Mammary epithelial cell (primary cell): ENCODE data around the gene INS.

ENCODE experiments used
- EZH2 ChIP-seq: IDR thresholded peaks from 2 replicates; pipeline ENCODE4 v1.6.1; 2012; ENCODE audit warnings: low read length, inconsistent platforms, borderline replicate concordance
- TF ChIP-seq, protein P1 (sequence below), 2 donors: IDR thresholded peaks in 1 of 2; conservative IDR thresholded peaks in 1 of 2; 2 replicates each; pipeline ENCODE4 v1.5.1; 2011 to 2012; ENCODE audit warnings: inconsistent platforms in 2 of 2, low read length in 2 of 2, mild to moderate bottlenecking in 2 of 2, control low read depth in 1 of 2, low read depth in 1 of 2; ENCODE audit not compliant: insufficient read depth in 1 of 2; ENCODE audit errors: extremely low read depth in 1 of 2

GRCh38 chr11:2191883-2192282, 30.9 kb upstream of the INS start:
- TF ChIP-seq, protein P1, sequence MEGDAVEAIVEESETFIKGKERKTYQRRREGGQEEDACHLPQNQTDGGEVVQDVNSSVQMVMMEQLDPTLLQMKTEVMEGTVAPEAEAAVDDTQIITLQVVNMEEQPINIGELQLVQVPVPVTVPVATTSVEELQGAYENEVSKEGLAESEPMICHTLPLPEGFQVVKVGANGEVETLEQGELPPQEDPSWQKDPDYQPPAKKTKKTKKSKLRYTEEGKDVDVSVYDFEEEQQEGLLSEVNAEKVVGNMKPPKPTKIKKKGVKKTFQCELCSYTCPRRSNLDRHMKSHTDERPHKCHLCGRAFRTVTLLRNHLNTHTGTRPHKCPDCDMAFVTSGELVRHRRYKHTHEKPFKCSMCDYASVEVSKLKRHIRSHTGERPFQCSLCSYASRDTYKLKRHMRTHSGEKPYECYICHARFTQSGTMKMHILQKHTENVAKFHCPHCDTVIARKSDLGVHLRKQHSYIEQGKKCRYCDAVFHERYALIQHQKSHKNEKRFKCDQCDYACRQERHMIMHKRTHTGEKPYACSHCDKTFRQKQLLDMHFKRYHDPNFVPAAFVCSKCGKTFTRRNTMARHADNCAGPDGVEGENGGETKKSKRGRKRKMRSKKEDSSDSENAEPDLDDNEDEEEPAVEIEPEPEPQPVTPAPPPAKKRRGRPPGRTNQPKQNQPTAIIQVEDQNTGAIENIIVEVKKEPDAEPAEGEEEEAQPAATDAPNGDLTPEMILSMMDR (conservative IDR thresholded peaks at IDR 0.05 in 1 of 2, IDR thresholded peaks at IDR 0.05 in 1 of 2; ENCODE audit: extremely low read depth in 1 of 2, insufficient read depth in 1 of 2, low read depth in 1 of 2, low read length in 2 of 2), result no peak
- no peak for TF ChIP-seq EZH2
